ENCODE measurements around the gene PSAPL1.

- TF ChIP-seq CTCF (IDR thresholded peaks at IDR 0.05) (no peak), ZFX (IDR thresholded peaks at IDR 0.05; ENCODE audit: borderline replicate concordance) (no peak)
These were observed 40.5 kb upstream of the PSAPL1 start for GRCh38 chr4:7475207-7475606.

Data from 22Rv1 (cell line).